ENCODE measurements around the gene CDKN1B.
A peak's percentile ranks its signal among the peaks of the same experiment; 100 is the strongest.

The CDKN1B gene

GRCh38 chr12:12715459-12716150, 1.6 kb upstream of the CDKN1B start:
- Mint-ChIP-seq H3K27ac (peak overlapping the region; percentile 98), H3K4me1 (ENCODE audit: low read depth) (peaks cover 51% of the 10 kb centered on the region), H3K4me3 (peak overlapping the region; percentile 91), H3K36me3 (ENCODE audit: low read depth) (peaks cover 38% of the 10 kb centered on the region), H3K27me3 (ENCODE audit: low read depth) (no peaks in the 10 kb centered on the region), H3K9me3 (no peaks in the 10 kb centered on the region)
- DNase-seq (ENCODE audit: low spot score) = peak; percentile 47

- Mint-ChIP-seq H3K36me3 (ENCODE audit: low read depth) (peaks cover 44% of the 10 kb centered on the region), H3K4me3 (peak overlapping the region; percentile 91), H3K4me1 (ENCODE audit: low read depth) (peaks cover 57% of the 10 kb centered on the region), H3K27ac (peak overlapping the region; percentile 98), H3K9me3 (no peaks in the 10 kb centered on the region), H3K27me3 (ENCODE audit: low read depth) (no peaks in the 10 kb centered on the region)
- no peak for DNase-seq (ENCODE audit: low spot score)
These were observed 896 bp upstream of the CDKN1B start for GRCh38 chr12:12716151-12716792.

GRCh38 chr12:12717586-12718380, 615 bp downstream of the CDKN1B start:
- H3K4me3 Mint-ChIP-seq = peak overlapping the region; percentile 99
- H3K36me3 Mint-ChIP-seq (ENCODE audit: low read depth) = peaks cover 58% of the 10 kb centered on the region
- H3K27me3 Mint-ChIP-seq (ENCODE audit: low read depth) = no peaks in the 10 kb centered on the region
- H3K27ac Mint-ChIP-seq = peak overlapping the region; percentile 97
- DNase-seq (ENCODE audit: low spot score) = no peak
- no peaks in the 10 kb centered on the region for H3K9me3 Mint-ChIP-seq
- peaks cover 53% of the 10 kb centered on the region for H3K4me1 Mint-ChIP-seq (ENCODE audit: low read depth)

GRCh38 chr12:12718381-12718759, 1.2 kb downstream of the CDKN1B start:
- Mint-ChIP-seq H3K9me3 (no peaks in the 10 kb centered on the region), H3K4me3 (peak overlapping the region; percentile 99), H3K27me3 (ENCODE audit: low read depth) (no peaks in the 10 kb centered on the region), H3K4me1 (ENCODE audit: low read depth) (peaks cover 49% of the 10 kb centered on the region), H3K36me3 (ENCODE audit: low read depth) (peaks cover 62% of the 10 kb centered on the region), H3K27ac (peak overlapping the region; percentile 97)
- DNase-seq (ENCODE audit: low spot score) = peak; percentile 30

GRCh38 chr12:12718853-12719252, 1.7 kb downstream of the CDKN1B start:
- peak overlapping the region; percentile 99 for H3K4me3 Mint-ChIP-seq
- H3K27me3 Mint-ChIP-seq (ENCODE audit: low read depth) = no peaks in the 10 kb centered on the region
- H3K4me1 Mint-ChIP-seq (ENCODE audit: low read depth) = peaks cover 45% of the 10 kb centered on the region
- DNase-seq (ENCODE audit: low spot score) = no peak
- H3K9me3 Mint-ChIP-seq = no peaks in the 10 kb centered on the region
- peaks cover 65% of the 10 kb centered on the region for H3K36me3 Mint-ChIP-seq (ENCODE audit: low read depth)
- H3K27ac Mint-ChIP-seq = peak overlapping the region; percentile 97

- H3K9me3 Mint-ChIP-seq = no peaks in the 10 kb centered on the region
- peak overlapping the region; percentile 97 for H3K27ac Mint-ChIP-seq
- peaks cover 39% of the 10 kb centered on the region for H3K4me1 Mint-ChIP-seq (ENCODE audit: low read depth)
- DNase-seq (ENCODE audit: low spot score) = no peak
- peak overlapping the region; percentile 99 for H3K4me3 Mint-ChIP-seq
- H3K36me3 Mint-ChIP-seq (ENCODE audit: low read depth) = peaks cover 67% of the 10 kb centered on the region
- no peaks in the 10 kb centered on the region for H3K27me3 Mint-ChIP-seq (ENCODE audit: low read depth)
These were observed 2.3 kb downstream of the CDKN1B start for GRCh38 chr12:12719496-12719895.

GRCh38 chr12:12720052-12720451, 2.9 kb downstream of the CDKN1B start:
- DNase-seq (ENCODE audit: low spot score) = no peak
- H3K27ac Mint-ChIP-seq = peak overlapping the region; percentile 97
- peaks cover 67% of the 10 kb centered on the region for H3K36me3 Mint-ChIP-seq (ENCODE audit: low read depth)
- no peaks in the 10 kb centered on the region for H3K27me3 Mint-ChIP-seq (ENCODE audit: low read depth)
- peaks cover 35% of the 10 kb centered on the region for H3K4me1 Mint-ChIP-seq (ENCODE audit: low read depth)
- no peaks in the 10 kb centered on the region for H3K9me3 Mint-ChIP-seq
- H3K4me3 Mint-ChIP-seq = peak overlapping the region; percentile 99

- peak overlapping the region; percentile 97 for H3K27ac Mint-ChIP-seq
- H3K4me3 Mint-ChIP-seq = peak overlapping the region; percentile 99
- H3K27me3 Mint-ChIP-seq (ENCODE audit: low read depth) = peaks cover 4% of the 10 kb centered on the region
- DNase-seq (ENCODE audit: low spot score) = no peak
- no peaks in the 10 kb centered on the region for H3K9me3 Mint-ChIP-seq
- H3K4me1 Mint-ChIP-seq (ENCODE audit: low read depth) = peaks cover 29% of the 10 kb centered on the region
- peaks cover 71% of the 10 kb centered on the region for H3K36me3 Mint-ChIP-seq (ENCODE audit: low read depth)
These were observed 3.5 kb downstream of the CDKN1B start for GRCh38 chr12:12720672-12721161.

GRCh38 chr12:12721176-12721751, 4.1 kb downstream of the CDKN1B start:
- Mint-ChIP-seq H3K36me3 (ENCODE audit: low read depth) (peaks cover 74% of the 10 kb centered on the region), H3K27me3 (ENCODE audit: low read depth) (peaks cover 4% of the 10 kb centered on the region), H3K27ac (peak overlapping the region; percentile 97), H3K4me3 (peak overlapping the region; percentile 99), H3K9me3 (no peaks in the 10 kb centered on the region), H3K4me1 (ENCODE audit: low read depth) (peaks cover 25% of the 10 kb centered on the region)
- no peak for DNase-seq (ENCODE audit: low spot score)

GRCh38 chr12:12721814-12722434, 4.8 kb downstream of the CDKN1B start:
- DNase-seq (ENCODE audit: low spot score) = no peak
- Mint-ChIP-seq H3K27me3 (ENCODE audit: low read depth) (peaks cover 4% of the 10 kb centered on the region), H3K9me3 (no peaks in the 10 kb centered on the region), H3K4me1 (ENCODE audit: low read depth) (peaks cover 30% of the 10 kb centered on the region), H3K27ac (peak overlapping the region; percentile 97), H3K4me3 (peak overlapping the region; percentile 99), H3K36me3 (ENCODE audit: low read depth) (peaks cover 80% of the 10 kb centered on the region)

- no peak for DNase-seq (ENCODE audit: low spot score)
- H3K4me3 Mint-ChIP-seq = peak overlapping the region; percentile 99
- H3K9me3 Mint-ChIP-seq = no peaks in the 10 kb centered on the region
- H3K36me3 Mint-ChIP-seq (ENCODE audit: low read depth) = peaks cover 78% of the 10 kb centered on the region
- peaks cover 32% of the 10 kb centered on the region for H3K4me1 Mint-ChIP-seq (ENCODE audit: low read depth)
- H3K27me3 Mint-ChIP-seq (ENCODE audit: low read depth) = peaks cover 4% of the 10 kb centered on the region
- peak overlapping the region; percentile 97 for H3K27ac Mint-ChIP-seq
These were observed 5.4 kb downstream of the CDKN1B start for GRCh38 chr12:12722435-12723148.

- DNase-seq (ENCODE audit: low spot score) = no peak
- Mint-ChIP-seq H3K36me3 (ENCODE audit: low read depth) (peaks cover 78% of the 10 kb centered on the region), H3K27me3 (ENCODE audit: low read depth) (peaks cover 4% of the 10 kb centered on the region), H3K9me3 (no peaks in the 10 kb centered on the region), H3K27ac (peak overlapping the region; percentile 97), H3K4me1 (ENCODE audit: low read depth) (peaks cover 37% of the 10 kb centered on the region), H3K4me3 (peak overlapping the region; percentile 99)
These were observed 6.0 kb downstream of the CDKN1B start for GRCh38 chr12:12723149-12723680.

Data from T-helper 2 cell treated with Interferon-gamma antibody and Interleukin-4, amounts not matched to agents 5 μg/mL and 100 μg/mL, for 36 hours (primary cell).